HG03378 (cell line): ENCODE results near the gene TIAL1.
"Not testable (repeated sequence)": the region's sequence is repeated elsewhere in the genome, so short reads cannot be mapped to it uniquely, and the experiment has no call there.

Source experiments
- ATAC-seq: cut with Tn5 transposase; IDR thresholded peaks from one replicate; pipeline ENCODE4 v1.9.1; 2021; ENCODE audit warnings: mild to moderate bottlenecking, moderate library complexity; ENCODE audit not compliant: unreplicated experiment

The TIAL1 gene

DNA sequence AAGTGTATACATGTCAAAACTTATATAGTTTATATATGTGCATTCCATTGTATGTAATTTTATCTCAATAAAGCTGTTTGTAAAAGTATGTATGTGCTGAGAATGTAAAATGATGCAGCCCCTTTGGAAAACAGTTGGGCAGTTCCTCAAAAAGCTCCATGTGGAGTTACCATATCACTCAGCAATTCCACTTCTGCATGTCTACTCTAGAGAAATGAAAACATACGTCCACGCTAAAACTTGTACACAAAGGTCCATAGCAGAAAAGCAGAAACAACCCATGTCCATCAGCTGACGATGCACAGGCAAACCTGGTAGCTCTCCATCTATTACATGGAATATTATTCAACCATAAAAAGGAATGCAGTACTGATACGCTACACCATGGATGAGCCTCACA lies 45.9 kb downstream of the TIAL1 start:
- ATAC-seq, result no peak

- no peak for ATAC-seq
Measured at GRCh38 chr10:119549247-119549999, 47.3 kb downstream of the TIAL1 start.

DNA sequence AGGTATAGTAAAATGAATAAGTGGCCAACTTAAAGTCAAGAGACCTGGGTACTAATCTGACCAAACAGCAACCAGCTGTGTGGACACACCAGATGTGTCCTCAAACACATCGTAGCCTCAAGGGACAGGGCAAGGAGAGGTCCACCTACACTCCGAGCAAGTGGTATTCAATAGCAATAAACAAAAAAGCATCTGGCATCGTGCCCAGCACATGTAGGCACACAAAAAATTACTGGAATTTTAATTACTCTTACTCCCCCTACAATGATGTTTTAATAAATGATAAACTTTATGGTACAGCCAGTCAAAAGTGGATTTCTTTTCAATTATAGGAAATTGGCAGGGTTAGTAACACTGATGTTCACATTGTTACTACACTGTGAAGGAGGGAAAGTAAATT lies 50.8 kb downstream of the TIAL1 start:
- ATAC-seq, result no peak

DNA sequence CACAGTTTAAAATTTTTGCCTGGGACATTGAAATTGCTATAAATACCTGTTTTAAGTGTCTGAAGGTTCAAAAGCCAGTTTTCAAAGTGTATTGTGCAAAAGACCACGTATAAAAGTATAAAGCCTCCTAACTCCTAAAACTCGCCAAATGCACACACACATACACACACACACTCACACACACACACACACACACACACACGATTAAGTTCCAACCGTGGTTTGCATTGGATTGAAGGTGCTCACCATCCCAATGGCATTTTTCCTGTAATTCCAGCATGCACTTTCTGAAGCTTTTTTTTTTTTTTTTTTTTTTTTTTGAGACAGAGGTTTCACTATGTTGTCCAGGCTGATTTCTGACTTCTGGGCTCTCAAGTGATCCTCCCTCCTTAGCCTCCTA lies 51.5 kb downstream of the TIAL1 start:
- ATAC-seq, result no peak

DNA sequence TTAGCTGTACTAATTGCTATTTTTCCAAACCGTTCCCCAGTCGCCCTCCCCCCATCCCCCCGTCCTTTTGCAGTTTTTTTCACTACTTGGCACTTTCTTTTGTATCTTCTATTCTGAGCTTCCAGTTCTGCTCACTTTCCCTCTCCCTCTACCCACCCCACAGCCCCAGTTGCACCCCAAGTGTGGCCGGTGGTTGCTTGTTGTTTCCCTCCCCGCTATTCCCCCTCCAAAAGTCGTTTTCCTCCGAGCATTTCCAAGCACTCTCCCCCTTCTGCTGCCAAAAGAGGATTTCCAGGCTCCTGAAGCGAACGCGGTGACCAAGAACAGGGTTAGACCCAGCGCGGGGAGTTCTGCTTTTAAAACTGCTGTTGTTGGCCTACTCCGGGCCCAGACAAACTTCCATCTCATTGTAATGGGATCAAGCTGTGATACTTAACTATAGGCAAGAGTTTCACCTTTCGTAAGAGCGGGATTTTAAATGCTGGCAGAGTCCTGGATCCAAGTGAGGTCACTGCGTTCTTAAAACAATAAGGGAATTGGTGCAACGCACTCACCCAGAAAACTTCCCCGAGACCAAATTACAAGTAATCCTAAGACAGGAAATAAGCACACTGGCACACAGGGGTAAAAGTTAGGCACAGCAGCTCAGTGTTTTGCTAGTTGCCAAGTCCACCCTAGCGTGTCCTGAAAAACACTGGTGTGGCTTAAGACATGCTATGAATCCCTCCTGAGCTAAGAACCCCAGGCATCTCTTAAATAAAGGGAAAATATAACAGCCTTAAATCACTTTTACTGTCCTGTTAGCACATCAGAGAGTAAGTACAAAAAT lies 52.7 kb downstream of the TIAL1 start:
- no peak for ATAC-seq

- peak; percentile 42 for ATAC-seq
Measured at GRCh38 chr10:119542988-119543813, 53.6 kb downstream of the TIAL1 start.

DNA sequence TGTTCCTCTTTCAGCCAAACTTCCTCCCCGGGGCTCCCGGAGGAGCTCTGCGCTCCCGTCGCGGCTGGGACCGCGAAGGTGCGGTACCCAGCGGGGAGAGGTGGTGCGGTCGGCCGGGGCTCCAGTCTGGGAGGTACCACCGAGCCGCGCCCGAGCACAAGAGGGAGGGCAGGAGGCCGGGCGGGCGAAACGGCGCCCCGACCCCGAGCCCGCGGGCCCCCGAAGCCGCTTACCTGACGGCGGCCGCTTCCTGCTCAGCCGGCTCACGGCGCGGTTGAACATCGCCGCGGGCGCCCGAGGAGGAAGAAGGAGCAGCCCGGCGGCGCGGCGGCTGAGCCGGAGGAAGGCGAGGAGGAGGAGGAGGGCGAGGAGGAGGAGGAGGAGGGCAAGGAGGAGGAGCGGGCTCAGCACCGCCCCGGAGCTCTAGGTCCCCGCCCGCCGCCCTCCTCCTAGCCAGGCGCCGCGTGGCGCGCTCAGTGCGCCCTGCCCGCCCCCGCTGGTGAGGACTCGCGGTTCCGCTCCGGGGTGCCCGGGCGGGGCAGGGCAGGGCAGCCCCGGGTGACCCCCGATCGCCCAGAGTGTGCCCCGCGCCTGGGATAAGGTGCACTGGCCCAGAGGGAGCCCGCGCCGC lies 54.3 kb downstream of the TIAL1 start, which contains the start of gene RGS10:
Gene RGS10, minus strand, starts transcription at position 363 of the 631 bp plus-strand sequence. Its CDS starts 81 bp downstream, at position 282.
- peak; percentile 28 for ATAC-seq

DNA sequence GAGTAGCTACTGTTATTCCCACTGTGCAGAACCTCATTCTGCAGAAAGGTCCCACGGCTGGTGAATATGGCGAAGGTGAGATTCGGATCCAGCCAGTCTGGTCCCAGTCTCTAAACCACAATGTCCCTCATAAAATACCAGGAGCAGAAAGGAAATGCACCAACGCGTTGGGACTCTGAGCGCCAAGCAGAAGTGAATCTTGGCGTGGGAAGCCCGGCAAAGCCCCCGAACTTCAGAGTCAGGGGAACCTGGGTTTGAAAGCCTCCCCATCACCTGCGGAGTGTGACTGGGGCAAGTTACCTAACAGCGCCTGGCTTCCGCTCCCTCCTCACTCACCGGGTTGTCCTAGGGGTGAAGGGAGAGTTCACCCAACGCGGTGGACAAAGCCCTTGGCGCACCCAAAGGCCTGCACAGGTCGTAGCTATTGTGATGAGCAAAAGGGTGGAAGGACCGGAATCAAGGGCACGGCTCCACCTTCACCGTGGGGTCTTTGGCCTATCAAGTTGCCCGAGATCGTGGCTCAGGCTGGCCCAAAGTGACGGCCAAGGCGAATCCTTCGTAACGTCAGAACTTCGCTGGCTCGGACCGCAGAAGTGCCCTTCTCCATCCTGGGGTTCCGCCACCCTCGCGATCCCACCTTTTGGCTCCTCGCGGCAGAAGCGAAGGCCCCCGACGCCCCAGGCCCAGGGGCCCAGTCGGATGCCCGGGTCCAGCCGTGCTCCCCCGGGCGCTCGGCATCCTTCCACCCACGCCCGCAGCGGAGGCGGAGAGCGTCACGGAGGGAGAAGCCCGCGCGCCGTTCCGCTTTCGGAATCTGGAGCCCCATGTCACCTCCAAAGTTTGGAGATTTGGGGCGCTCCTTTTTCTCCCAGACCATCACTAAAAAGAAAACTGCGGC lies 55.1 kb downstream of the TIAL1 start:
- no peak for ATAC-seq

DNA sequence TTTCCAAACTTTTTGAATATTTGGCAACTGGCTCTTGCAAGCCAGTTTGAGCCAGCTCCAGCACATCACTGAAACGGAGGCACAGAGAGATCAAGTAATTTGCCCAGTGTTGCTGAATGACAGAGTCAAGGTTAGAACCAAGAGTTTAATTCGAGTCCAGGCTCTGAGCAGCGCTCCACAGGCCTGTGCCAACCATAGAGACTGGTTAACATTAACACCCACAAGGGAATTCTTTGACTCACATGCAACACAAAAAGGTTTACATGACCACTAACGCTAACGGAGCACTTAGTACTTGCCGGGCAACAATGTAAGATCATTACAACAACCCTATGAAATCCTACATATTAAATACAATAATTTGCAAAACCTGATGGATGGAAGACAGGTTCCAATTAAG lies 55.7 kb downstream of the TIAL1 start:
- no peak for ATAC-seq

- ATAC-seq, result no peak
Measured at GRCh38 chr10:119540038-119540437, 56.7 kb downstream of the TIAL1 start.

- no peak for ATAC-seq
Measured at GRCh38 chr10:119539359-119539825, 57.4 kb downstream of the TIAL1 start.

GRCh38 chr10:119538632-119539358 lies 58.0 kb downstream of the TIAL1 start:
- ATAC-seq, result no peak

DNA sequence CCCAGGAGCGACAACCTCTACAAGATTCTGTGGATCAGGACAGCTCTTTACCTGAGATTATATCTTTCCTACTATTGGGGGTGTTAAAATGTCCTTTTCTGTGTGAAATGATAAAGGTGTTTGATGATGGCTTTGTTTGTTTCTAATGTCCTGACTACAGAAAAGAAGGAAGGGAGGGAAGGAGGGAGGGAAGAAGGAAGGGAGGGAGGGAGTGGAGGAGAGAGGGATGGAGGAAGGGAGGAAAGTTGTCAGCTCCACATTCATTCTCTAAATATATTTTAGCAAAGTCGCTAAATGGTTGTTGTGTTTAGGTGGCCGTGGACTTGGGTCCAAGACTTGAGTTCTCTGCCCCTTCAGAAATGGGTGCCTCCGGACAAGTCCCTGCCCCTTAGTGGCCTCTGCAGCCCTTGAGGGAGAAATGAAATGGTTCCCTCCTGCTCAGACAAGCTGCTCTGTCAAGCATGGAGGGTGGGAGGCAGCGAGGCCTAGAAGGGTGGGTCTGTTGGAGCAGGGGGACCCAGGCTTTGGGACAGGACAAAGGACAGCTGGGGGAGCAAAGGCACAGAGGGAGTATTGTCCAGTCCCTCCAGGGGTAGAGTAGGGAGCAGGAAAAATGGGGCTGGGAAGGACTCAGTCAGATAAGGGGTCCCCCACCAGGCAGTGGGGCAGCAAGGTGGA lies 58.7 kb downstream of the TIAL1 start:
- ATAC-seq, result no peak

- ATAC-seq, result no peak
Measured at GRCh38 chr10:119536508-119537025, 60.2 kb downstream of the TIAL1 start.

DNA sequence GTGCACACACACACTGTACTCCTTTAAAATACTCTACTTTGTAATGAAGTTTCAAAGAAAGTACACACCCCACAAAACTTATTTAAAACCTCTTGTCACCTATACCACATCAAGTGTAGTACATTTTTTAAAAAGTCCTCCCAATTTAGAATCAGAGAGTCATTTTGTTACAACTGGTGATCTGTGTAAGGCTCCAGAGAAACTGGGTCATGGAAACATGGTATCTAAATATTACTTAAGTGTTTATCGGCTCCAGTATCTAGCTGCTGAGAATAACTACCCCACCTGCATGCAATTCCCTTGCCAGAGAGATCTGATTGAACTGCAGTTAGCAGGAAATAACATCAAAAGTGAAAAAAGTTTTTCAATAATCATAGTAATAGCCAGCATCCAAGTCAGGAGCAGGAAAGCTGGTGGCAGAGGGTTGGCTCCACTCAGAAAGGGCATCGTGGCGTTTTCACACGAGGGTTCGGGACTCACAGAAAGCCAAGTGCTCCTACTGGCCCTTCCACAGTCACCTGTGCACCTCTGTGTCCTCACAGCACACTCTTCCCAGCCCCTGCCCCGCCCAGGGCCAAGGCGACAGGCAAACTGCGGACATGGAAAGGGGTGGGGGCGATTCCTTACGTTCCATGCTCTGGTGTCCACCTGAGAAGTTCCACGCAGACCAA lies 60.8 kb downstream of the TIAL1 start:
- no peak for ATAC-seq

DNA sequence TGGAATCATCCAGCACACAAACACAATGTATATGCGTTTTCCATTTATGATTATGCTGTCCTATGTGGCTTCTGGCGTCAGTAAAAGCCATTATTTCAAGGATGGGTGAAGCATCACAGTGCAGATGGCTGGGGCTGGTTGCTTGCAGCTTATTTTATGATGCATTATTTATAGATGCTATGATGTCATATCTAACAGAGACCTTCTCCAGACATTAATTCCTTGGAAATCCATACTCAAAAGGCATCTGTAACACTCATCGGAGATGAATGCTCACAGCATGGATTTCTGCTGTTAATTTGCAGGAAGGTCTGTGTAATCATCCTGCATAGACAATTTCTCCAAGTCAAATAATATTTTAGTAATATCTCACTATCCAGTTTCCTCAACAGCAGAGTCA lies 61.5 kb downstream of the TIAL1 start:
- no peak for ATAC-seq

GRCh38 chr10:119533473-119533872 lies 63.3 kb downstream of the TIAL1 start:
- ATAC-seq, result no peak

GRCh38 chr10:119532791-119533190 lies 64.0 kb downstream of the TIAL1 start:
- not testable (repeated sequence) for ATAC-seq
